ENCODE measurements around the gene S100A1. TPM values are rescaled to one million over a fixed set of nuclear protein-coding genes. Genes with fewer than 3 reads are reported as not detected.

The S100A1 gene
- total and polyA plus RNA-seq, 2 of the 8 experiments (the other 6 are each of a cell fraction or from before 2014, with no cell fraction given) = 2.0 TPM; not detected in 1

- no peak overlapping the region; a peak in 1 of 7 replicates for H3K9ac ChIP-seq (replicated peaks in 1 of 4; ENCODE audit: extremely low read depth in 1 of 4, low read depth in 3 of 4, low read length in 3 of 4)
- H3K18ac ChIP-seq (ENCODE audit: extremely low read depth, low read length) = no peak overlapping the region
- H3K9me3 ChIP-seq (ENCODE audit: insufficient read depth in 2 of 2, low read depth in 1 of 2, low read length in 1 of 2) = no peaks in the 10 kb centered on the region
- H3K23me2 ChIP-seq (ENCODE audit: low read depth, low read length) = no peaks in the 10 kb centered on the region
- H3K4ac ChIP-seq (replicated peaks; ENCODE audit: insufficient read length, low read depth, low read length) = no peak overlapping the region
- H2AFZ ChIP-seq (ENCODE audit: low read length) = no peak overlapping the region
- H2BK120ac ChIP-seq (replicated peaks; ENCODE audit: low read depth, low read length) = no peak overlapping the region
- H3K27me3 ChIP-seq (replicated peaks in 1 of 4; ENCODE audit: control insufficient read depth in 3 of 4, extremely low read depth in 1 of 4, insufficient read depth in 3 of 4, low read length in 3 of 4) = no peaks in the 10 kb centered on the region
- H3K23ac ChIP-seq (ENCODE audit: insufficient read length) = no peak overlapping the region
- FAIRE-seq (no peak), DNase-seq (ENCODE audit: low read depth in 1 of 2, low spot score in 2 of 2) (no peak)
- peaks cover 6 to 7% of the 10 kb centered on the region in 2 experiments for H4K20me1 ChIP-seq (replicated peaks in 1 of 2; ENCODE audit: control insufficient read depth in 1 of 2, insufficient read depth in 2 of 2, low read length in 2 of 2)
- no peak overlapping the region for H2BK15ac ChIP-seq (ENCODE audit: low read length)
- no peak overlapping the region for H4K5ac ChIP-seq (ENCODE audit: insufficient read length, low read depth, low read length)
- no peak overlapping the region for H3K27ac ChIP-seq (ENCODE audit: low read depth, low read length)
- ChIA-PET POLR2A (ENCODE audit: partially characterized antibody) (interaction anchor here (1.6 to 16.2 kb wide), 5 partner anchors 9 to 133 kb away, joined by 6 to 343 read pairs (median 20); partner anchors contain the start of genes ILF2, S100A1, S100A13 and SLC27A3), CTCF (ENCODE audit: partially characterized antibody) (interaction anchor here (0.6 to 1.2 kb wide), 3 partner anchors 25 to 322 kb away, joined by 3 to 5 read pairs (median 3); partner anchors contain the start of gene S100A14)
- H2BK20ac ChIP-seq (ENCODE audit: low read length) = no peak overlapping the region
- H2AK5ac ChIP-seq (ENCODE audit: low read depth, low read length) = no peak overlapping the region
- no peak for TF ChIP-seq GTF2F1 (IDR thresholded peaks at IDR 0.05; ENCODE audit: borderline replicate concordance, low read depth, low read length)
- no peak for TF ChIP-seq ATF2 (IDR thresholded peaks at IDR 0.05; ENCODE audit: low read length)
- TF ChIP-seq NANOG (IDR thresholded peaks at IDR 0.05; ENCODE audit: insufficient read depth, low read depth, low read length, poor library complexity, severe bottlenecking) = no peak
- no peak overlapping the region for H3K14ac ChIP-seq (ENCODE audit: insufficient read length)
- no peak overlapping the region for H3K4me2 ChIP-seq (ENCODE audit: insufficient read depth in 1 of 2, low read depth in 2 of 2, low read length in 2 of 2)
- H3K4me1 ChIP-seq (replicated peaks in 1 of 4; ENCODE audit: control insufficient read depth in 3 of 4, insufficient read depth in 4 of 4, low read length in 3 of 4) = no peaks in the 10 kb centered on the region
- no peak overlapping the region for H3K56ac ChIP-seq (replicated peaks; ENCODE audit: insufficient read length, low read depth, low read length)
- no peak overlapping the region for H4K91ac ChIP-seq (replicated peaks; ENCODE audit: insufficient read length, low read length)
- H2BK12ac ChIP-seq (ENCODE audit: low read depth, low read length) = no peak overlapping the region
- peaks cover 54 to 89% (median 80%) of the 10 kb centered on the region in 4 experiments for H3K36me3 ChIP-seq (ENCODE audit: control insufficient read depth in 2 of 4, insufficient read depth in 4 of 4, low read length in 3 of 4)
- no peak overlapping the region for H4K8ac ChIP-seq (ENCODE audit: extremely low read depth, insufficient read depth, low read length)
- H3K79me2 ChIP-seq (ENCODE audit: control insufficient read depth in 1 of 2, insufficient read depth in 2 of 2, low read length in 2 of 2) = peaks cover 0 to 19% of the 10 kb centered on the region in 2 experiments; a peak in 2 of 4 replicates
- H3K4me3 ChIP-seq (ENCODE audit: extremely low read depth in 1 of 4, insufficient read depth in 2 of 4, low read depth in 3 of 4, low read length in 4 of 4) = no peak overlapping the region
- 92% methylated on average over 11 of the region's 11 CpGs; no CpG with 5 or more reads in 1 of the 2 experiments for WGBS, 2 experiments (ENCODE audit: extremely low coverage in 1 of 2, insufficient coverage in 1 of 2, insufficient read length in 1 of 2, insufficient replicate concordance in 2 of 2, low coverage in 1 of 2, low lambda C conversion rate in 2 of 2, missing lambda C conversion rate in 1 of 2)
- no peak overlapping the region for H2BK5ac ChIP-seq (ENCODE audit: low read depth, low read length)
- H3K79me1 ChIP-seq (ENCODE audit: low read depth, low read length) = no peaks in the 10 kb centered on the region
These were observed 13.9 kb downstream of the S100A1 start for GRCh38 chr1:153642161-153642560.

Measured in H1 (cell line).